Right atrium auricular region (tissue), 2 donors: ENCODE data around the gene FUBP3. TPM values are rescaled to one million over a fixed set of nuclear protein-coding genes. Genes with fewer than 3 reads are reported as not detected.
A peak's percentile ranks its signal among the peaks of the same experiment; 100 is the strongest.

Experiments
- DNase-seq: peaks from one replicate; pipeline ENCODE4 v3.0.0-alpha.2; 2019; ENCODE audit warnings: low spot score
- H3K27ac ChIP-seq, 2 donors: fragments of 200-600 bp; sonication (generic); 1 replicate in 1 of 2; 2 replicates in 1 of 2; pipeline ENCODE4 v1.5.1; 2016 to 2019
- H3K27me3 ChIP-seq, 2 donors: fragments of 200-600 bp; sonication (generic); one replicate each; pipeline versions ENCODE4 v1.5.1 to v1.6.0; 2017 to 2019
- H3K36me3 ChIP-seq: fragments of 200-600 bp; sonication (generic); one replicate; pipeline ENCODE4 v1.5.1; 2016
- H3K4me1 ChIP-seq, 2 donors: fragments of 200-600 bp; sonication (generic); one replicate each; pipeline versions ENCODE4 v1.5.1 to v1.6.0; 2017 to 2019
- H3K4me3 ChIP-seq, 2 donors: fragments of 200-600 bp; sonication (generic); 1 replicate in 1 of 2; 2 replicates in 1 of 2; pipeline ENCODE4 v1.5.1; 2017 to 2019; ENCODE audit warnings: mild to moderate bottlenecking in 1 of 2, moderate library complexity in 1 of 2
- H3K9me3 ChIP-seq, 2 donors: fragments of 200-600 bp; sonication (generic); one replicate each; pipeline ENCODE4 v1.5.1; 2019
- CTCF ChIP-seq, 2 donors: fragments of 200-600 bp; sonication (generic); IDR thresholded peaks; one replicate each; pipeline ENCODE4 v1.5.1; 2019; ENCODE audit warnings: antibody characterized with exemption in 2 of 2
- total RNA-seq, 2 donors: library from RNA; depleted of rRNA; stranded (reverse); fragments of >200 nt; gene quantifications; one replicate each; pipeline ENCODE4 v1.1.0, GENCODE V29; 2016

FUBP3 gene
- total RNA-seq, 2 donors from 2014 or later, result 21.1 to 24.8 TPM

- DNase-seq, result no peak
- Histone ChIP-seq H3K9me3 (no peaks in the 10 kb centered on the region), H3K27me3 (peaks cover 47 to 65% of the 10 kb centered on the region in 2 donors), H3K36me3 (no peaks in the 10 kb centered on the region), H3K27ac (no peak overlapping the region), H3K4me3 (peak overlapping the region in 1 of 2 donors; percentile 47), H3K4me1 (peaks cover 0 to 53% of the 10 kb centered on the region in 2 donors)
- no peak for TF ChIP-seq CTCF (IDR thresholded peaks at IDR 0.05)
Observed at GRCh38 chr9:130659699-130660248, 80.4 kb downstream of the FUBP3 start.

- H3K4me1 ChIP-seq, result peaks cover 0 to 58% of the 10 kb centered on the region in 2 donors
- TF ChIP-seq CTCF (IDR thresholded peaks at IDR 0.05), result no peak
- no peak for DNase-seq
- no peaks in the 10 kb centered on the region for H3K36me3 ChIP-seq
- H3K27ac ChIP-seq, result no peak overlapping the region
- no peaks in the 10 kb centered on the region for H3K9me3 ChIP-seq
- peaks cover 52 to 71% of the 10 kb centered on the region in 2 donors for H3K27me3 ChIP-seq
- peak overlapping the region; percentile 7 to 47 for H3K4me3 ChIP-seq
Observed at GRCh38 chr9:130660326-130660682, 80.9 kb downstream of the FUBP3 start.

- TF ChIP-seq CTCF (IDR thresholded peaks at IDR 0.05), result no peak
- no peaks in the 10 kb centered on the region for H3K36me3 ChIP-seq
- H3K4me1 ChIP-seq, result peaks cover 0 to 64% of the 10 kb centered on the region in 2 donors
- no peaks in the 10 kb centered on the region for H3K9me3 ChIP-seq
- no peak overlapping the region for H3K27ac ChIP-seq
- H3K4me3 ChIP-seq, result peak overlapping the region; percentile 7 to 47
- H3K27me3 ChIP-seq, result peaks cover 58 to 76% of the 10 kb centered on the region in 2 donors
- DNase-seq, result no peak
Observed at GRCh38 chr9:130660683-130661450, 81.5 kb downstream of the FUBP3 start.

- no peak overlapping the region for H3K27ac ChIP-seq
- H3K27me3 ChIP-seq, result peaks cover 64 to 82% of the 10 kb centered on the region in 2 donors
- no peaks in the 10 kb centered on the region for H3K9me3 ChIP-seq
- no peak for TF ChIP-seq CTCF (IDR thresholded peaks at IDR 0.05)
- peaks cover 0 to 71% of the 10 kb centered on the region in 2 donors for H3K4me1 ChIP-seq
- no peak for DNase-seq
- H3K36me3 ChIP-seq, result no peaks in the 10 kb centered on the region
- peak overlapping the region in 1 of 2 donors; percentile 47 for H3K4me3 ChIP-seq
Observed at GRCh38 chr9:130661451-130662098, 82.2 kb downstream of the FUBP3 start.

GRCh38 chr9:130662099-130662969, 83.0 kb downstream of the FUBP3 start:
- peaks cover 0 to 72% of the 10 kb centered on the region in 2 donors for H3K4me1 ChIP-seq
- no peak overlapping the region for H3K27ac ChIP-seq
- peaks cover 68 to 86% of the 10 kb centered on the region in 2 donors for H3K27me3 ChIP-seq
- H3K9me3 ChIP-seq, result no peaks in the 10 kb centered on the region
- no peaks in the 10 kb centered on the region for H3K36me3 ChIP-seq
- no peak for DNase-seq
- H3K4me3 ChIP-seq, result no peak overlapping the region
- no peak for TF ChIP-seq CTCF (IDR thresholded peaks at IDR 0.05)
